Raji (cell line): ENCODE measurements around the gene CNDP1.

Experiments
- POLR2A ChIP-seq: IDR thresholded peaks from 2 replicates; pipeline ENCODE4 v1.6.1; 2011; ENCODE audit warnings: low read depth, low read length, control low read depth; ENCODE audit not compliant: insufficient read depth

Gene CNDP1

DNA sequence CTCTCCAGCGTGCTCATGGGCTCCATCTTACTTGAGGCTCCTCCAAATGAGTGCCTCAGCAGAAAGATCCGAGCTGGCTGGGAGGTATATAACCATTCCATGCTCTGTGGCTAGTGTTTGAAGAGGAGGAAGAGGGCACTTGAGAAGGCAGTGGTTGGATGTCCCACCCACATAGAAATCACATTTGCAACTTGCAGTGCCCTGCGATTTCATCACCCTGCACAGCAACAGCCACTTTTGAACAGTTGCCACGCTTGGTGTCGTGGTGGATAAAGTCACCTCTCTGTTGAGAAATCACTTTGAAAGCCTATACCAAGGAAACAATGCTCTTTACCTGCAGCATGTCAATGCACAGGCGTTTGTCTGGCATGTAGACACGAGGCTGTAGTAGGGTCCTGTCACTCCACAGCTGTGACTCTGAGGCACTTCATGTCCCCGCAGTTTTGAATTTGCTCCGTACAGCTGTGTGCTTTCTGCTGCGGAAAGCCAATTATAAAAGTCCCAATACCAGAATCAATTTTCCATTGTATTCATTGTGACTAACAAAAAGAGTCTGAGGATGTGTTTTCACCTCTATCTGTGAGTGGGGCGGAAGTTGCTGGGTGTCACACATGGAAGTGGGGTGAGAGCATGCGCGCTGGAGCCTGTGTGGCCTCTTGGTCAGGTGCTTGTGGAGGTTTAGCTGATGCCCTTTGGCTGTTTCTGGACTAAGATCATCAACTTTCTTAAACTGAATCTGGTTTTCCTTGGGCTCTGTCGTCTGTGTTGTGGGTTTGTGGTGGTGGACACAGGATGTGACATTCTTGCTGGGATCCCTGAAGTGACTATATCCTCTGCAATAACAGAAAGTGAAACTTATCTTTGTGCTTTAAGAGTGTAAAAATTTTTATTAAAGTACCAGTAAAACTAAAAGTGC lies 35.3 kb upstream of the CNDP1 start:
- no peak; the same call in 1 of the 2 replicates for TF ChIP-seq POLR2A

DNA sequence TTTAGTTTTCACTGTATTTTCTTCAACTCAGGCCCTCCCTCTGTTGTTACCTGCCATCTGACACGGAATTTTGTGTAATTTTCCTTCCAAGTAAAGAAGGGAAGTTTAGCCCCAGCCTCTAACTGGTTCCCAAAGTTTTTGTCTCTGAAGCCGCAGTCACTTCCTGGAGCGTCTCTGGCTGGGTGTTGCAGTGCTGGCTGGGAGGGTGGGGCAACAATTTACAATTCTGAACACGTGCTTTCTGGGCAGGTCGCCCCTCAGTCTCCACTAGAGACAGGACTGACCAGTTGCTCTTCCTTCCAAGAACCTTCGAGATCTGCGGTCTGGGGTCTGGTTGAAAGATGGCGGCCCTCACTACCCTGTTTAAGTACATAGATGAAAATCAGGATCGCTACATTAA lies 34.7 kb upstream of the CNDP1 start:
- TF ChIP-seq POLR2A = no peak; the same call in 1 of the 2 replicates

DNA sequence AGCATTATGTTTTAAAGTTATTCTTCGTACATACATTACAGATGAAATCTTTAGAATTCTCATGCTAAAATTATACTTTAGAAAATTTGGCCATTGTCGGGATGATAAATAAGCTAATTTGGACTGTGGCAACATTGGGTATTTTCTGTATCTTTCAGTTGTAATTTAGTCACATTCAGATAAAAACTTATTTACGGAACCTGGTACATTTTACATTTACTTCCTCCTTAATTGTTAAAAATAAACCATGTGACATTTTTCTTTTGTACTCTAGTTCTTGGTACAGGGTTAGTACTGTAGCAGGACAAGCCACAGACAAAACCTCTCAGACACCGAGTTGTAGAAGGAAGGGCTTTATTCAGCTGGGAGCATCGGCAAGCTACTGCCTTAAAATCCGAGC lies 33.9 kb upstream of the CNDP1 start:
- no peak for TF ChIP-seq POLR2A

DNA sequence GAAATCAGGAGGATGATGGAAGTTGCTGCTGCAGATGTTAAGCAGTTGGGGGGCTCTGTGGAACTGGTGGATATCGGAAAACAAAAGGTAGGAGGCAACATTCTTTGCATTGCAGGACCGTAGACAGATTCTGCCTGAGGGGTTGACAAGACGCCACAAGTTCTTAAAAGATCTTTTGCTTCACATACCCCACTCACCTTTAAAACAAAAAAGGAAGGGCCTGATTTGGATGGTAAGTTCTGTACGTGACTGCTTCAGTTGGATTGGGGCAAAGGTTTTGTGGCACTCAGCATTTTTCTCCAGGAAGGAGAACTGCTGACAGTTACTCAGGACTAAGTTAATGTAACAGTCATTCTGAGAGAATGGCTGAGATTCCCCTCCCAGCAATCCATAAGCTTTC lies 32.9 kb upstream of the CNDP1 start:
- no peak for TF ChIP-seq POLR2A

DNA sequence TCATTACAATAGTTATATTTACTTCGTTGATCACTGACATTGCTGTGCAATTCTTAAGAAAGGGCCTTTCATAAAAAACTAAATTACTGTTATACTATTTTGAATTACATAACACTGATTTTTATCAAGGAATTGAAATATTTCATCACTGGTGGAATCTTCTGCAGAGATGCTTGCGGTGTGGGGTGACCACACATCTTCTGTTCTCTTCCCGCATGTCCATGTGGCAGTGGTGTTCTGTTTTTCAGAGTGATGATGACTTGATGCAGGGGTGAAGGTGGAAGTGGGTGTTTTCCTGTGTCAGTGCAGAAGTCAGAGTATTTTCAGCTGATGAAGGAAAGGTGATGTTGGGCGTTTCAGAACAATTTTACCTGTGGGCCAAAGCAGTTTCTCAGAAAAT lies 31.2 kb upstream of the CNDP1 start:
- no peak for TF ChIP-seq POLR2A

DNA sequence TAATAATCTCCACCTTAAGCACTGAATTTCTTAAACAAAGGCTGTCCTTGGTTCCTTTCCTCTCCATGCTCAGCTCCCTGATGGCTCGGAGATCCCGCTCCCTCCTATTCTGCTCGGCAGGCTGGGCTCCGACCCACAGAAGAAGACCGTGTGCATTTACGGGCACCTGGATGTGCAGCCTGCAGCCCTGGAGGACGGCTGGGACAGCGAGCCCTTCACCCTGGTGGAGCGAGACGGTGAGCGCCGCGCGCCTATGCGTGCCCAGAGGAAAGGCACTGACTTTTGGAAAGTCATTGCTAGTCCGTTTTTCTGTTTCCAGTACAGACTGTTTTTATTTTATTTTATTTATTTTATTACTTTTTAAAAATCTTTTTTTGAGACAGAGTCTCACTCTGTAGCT lies 28.5 kb upstream of the CNDP1 start:
- no peak for TF ChIP-seq POLR2A

DNA sequence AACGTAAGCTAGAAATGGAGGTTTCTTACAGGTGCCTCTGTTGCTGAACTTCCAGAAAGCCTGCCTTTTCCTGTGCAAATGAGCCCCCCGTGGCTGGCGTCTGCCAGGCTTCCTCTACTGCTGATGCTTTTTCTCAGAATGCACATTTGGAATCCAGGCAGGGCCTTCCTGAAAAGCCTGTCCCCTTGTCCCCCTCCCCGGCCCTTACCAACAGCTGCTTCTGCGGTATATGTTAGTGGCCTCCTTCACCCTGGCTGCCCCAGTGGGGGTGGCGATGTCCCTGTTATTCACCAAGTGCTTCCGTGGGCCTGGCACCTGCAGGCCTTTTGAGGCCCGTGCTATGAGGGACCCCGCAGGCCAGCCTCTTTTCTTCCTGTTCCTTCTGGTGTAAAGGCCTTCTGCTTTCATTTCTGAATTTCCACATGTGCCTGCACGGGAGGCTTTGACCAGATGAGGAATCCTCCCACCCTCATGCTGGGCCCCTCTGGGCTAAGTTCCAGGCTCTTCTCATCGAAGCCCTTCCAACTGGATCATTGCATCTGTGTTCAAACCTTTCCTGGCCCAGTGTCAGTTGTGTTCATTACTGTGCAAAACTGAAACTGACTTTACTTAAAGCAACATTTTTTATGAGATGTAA lies 27.7 kb upstream of the CNDP1 start:
- no peak for TF ChIP-seq POLR2A

DNA sequence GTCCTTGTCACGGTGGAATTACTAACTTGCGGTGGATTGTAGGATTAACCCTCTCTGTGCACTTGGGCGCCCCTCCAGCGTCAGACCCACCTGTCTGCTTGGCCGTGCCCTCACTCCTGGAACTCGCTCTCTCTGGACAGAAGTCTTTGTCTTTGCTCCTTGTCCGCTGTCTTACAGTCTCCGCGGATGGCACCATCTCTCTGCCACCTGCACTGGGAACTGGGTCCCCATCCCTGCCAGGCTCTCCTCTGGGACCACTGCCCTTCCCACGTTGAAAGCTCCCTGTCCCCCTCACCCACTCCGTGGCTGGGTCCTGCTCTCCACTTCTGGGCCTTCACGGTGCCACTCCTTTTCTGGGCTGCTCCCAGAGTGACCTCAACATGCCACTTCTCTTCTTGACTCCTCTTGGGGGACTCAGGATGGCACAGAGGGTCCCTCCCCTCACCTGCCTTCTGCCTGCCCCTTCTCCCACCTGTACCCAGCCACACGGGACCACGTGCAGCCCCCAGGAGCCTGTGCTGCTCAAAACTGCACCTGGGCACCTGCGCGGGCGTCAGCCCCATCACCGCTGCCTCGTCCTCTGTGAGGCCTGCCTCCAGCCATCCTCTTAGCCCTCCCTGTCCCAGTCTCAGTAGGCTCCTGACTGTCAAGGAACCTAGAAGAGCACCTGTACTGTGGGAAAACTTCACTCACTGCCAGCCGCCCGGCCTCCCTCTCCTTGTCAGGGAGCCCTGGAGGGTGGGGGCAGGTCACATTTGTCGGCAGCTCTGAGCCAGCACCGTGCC lies 27.0 kb upstream of the CNDP1 start:
- TF ChIP-seq POLR2A = no peak

DNA sequence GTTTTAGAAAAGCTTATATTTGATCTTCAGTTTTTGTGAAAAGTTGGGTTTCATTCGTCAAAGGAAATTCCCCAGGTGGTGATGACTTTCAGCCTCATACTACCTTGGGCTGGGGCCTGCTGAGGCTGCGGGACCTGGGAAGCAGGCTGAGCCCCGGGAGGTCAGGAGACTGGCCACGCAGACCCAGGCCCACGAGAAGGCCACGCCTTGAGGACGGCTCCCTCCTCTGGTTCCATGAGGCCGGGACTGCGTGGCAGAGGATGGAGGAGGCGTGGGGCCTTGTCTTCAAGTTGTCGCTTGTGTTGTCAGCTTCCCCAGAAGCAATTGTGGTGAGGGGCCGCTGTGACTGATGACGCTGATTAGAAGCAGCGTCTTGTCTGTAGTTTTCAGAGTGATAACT lies 26.4 kb upstream of the CNDP1 start:
- no peak for TF ChIP-seq POLR2A

DNA sequence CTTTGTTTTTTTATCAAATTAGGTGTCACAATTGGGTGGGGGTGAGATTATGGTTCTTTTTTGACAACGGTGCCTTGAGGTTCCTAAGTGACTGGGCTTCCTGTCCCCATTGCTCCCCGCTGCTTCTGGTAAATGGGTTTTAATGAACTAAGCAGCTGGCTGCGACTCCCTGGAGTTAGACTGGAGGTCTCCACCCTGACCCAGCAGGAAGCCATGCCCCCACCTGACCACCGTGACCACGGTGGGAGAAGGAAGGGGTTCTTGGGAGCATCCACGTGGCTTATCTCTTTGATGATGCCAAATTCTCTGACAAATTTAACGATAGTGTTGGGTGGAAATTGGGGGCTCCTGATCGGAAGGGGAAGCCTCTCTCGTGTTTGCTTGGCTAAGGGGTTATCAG lies 25.9 kb upstream of the CNDP1 start:
- no peak for TF ChIP-seq POLR2A

DNA sequence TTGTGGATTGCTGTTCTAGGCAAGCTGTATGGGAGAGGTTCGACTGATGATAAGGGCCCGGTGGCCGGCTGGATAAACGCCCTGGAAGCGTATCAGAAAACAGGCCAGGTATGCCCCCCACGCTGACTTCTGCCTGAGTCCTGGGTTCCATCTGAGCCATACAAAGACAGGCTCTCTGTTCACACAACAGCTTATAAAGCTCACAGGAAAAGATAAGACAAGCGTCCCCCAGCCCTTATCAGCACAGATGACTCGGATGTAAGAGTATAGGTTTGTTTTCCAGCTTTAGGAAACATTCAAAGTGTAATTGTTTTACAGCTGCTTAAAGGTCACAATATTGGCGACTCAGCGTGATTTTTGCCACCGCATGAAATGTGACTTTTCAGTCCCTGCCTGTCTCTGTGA lies 25.5 kb upstream of the CNDP1 start:
- TF ChIP-seq POLR2A = no peak

DNA sequence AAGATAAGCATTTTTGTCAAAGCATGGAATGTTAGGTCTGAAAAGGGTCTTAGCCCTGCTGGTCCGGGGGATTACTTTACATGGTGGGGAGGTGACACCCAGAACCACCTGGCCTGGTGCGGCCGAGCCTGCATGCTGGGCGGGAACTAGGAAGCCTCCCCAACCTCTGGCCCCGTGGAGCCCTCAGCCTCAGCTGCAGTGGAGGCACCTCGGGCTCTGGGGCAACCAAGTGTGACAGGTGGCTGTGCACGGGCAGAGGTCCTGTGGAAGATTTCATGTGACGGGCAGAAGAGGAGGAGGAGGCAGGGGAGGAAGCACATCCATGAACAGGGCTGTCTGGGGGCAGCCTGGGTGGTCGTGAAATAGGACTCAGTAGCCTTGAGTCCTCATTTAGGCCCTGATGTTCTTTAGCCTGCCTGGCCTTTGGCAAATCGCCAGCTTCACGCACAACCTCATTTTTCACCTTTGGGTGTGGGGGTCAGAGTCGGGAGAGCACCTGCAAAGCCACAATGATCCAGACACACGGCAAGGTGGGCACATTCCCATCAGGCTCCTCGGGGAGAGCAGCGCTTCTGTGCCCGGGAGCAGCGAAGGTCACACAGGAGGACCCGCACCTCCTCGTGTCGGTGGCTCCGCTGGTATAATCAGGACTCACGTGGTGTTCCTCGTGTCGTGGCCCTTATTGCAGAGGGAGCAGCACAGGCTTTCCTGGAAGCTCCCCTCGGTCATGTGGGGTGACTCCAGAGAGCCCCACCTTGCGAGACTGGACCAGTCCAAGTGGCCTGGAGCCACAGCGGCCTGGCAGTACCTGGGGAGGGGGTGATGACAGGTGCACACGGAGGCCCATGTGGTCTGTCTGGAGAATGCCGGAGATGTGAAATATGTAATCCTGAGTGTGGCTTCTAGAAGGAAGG lies 24.2 kb upstream of the CNDP1 start:
- no peak for TF ChIP-seq POLR2A

DNA sequence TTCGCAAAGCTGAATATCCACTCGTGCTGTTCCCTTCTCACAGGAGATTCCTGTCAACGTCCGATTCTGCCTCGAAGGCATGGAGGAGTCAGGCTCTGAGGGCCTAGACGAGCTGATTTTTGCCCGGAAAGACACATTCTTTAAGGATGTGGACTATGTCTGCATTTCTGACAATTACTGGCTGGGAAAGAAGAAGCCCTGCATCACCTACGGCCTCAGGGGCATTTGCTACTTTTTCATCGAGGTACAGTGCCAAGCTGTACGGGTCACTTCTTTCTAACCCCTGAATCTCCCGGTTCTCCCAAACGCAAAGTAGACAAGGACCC lies 23.6 kb upstream of the CNDP1 start:
- no peak for TF ChIP-seq POLR2A

DNA sequence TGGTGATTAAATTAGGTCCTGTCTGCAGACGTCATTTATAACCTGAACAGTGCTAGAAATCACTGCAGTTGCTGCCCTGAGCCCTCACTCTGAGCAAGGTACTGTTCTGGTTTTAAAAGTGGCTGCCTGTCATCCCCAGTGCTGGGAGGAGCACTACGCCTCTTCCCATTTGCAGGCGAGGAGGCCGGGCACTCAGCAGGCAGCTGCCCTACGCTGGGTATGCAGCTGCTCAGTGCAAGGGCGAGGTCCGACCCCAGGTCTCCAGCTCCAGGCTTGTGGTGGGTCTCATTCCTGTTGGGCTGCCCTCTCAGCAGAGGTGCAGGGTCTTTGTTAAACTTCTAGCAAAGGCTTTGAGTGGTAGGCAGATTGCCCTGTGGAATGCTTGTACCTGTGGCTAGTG lies 22.5 kb upstream of the CNDP1 start:
- no peak for TF ChIP-seq POLR2A
